GM21723 (cell line): Measurements from ENCODE around the gene FZD1.

Source experiments
- ATAC-seq: cut with Tn5 transposase; IDR thresholded peaks from one replicate; pipeline ENCODE4 v1.9.1; 2021; ENCODE audit warnings: mild to moderate bottlenecking, moderate library complexity; ENCODE audit not compliant: unreplicated experiment

FZD1 gene

GRCh38 chr7:91264046-91264923 is at the start of gene FZD1:
FZD1 (plus strand) TSS chr7:91264433; CDS start chr7:91264881, 448 bp downstream.
- ATAC-seq = peak; percentile 92

GRCh38 chr7:91226411-91226810 is 37.8 kb upstream of the FZD1 start:
- ATAC-seq = no peak

- no peak for ATAC-seq
These were observed 35.9 kb upstream of the FZD1 start for GRCh38 chr7:91228327-91228726.

GRCh38 chr7:91228927-91229558 is 35.2 kb upstream of the FZD1 start:
- ATAC-seq = no peak

GRCh38 chr7:91230100-91230499 is 34.1 kb upstream of the FZD1 start:
- no peak for ATAC-seq

- no peak for ATAC-seq
These were observed 33.7 kb upstream of the FZD1 start for GRCh38 chr7:91230503-91230902.

- no peak for ATAC-seq
These were observed 31.0 kb upstream of the FZD1 start for GRCh38 chr7:91233212-91233611.

- ATAC-seq = no peak
These were observed 28.9 kb upstream of the FZD1 start for GRCh38 chr7:91235211-91235832.

GRCh38 chr7:91239171-91239604 is 25.0 kb upstream of the FZD1 start:
- no peak for ATAC-seq

- no peak for ATAC-seq
These were observed 24.5 kb upstream of the FZD1 start for GRCh38 chr7:91239772-91240171.

GRCh38 chr7:91240376-91240941 is 23.8 kb upstream of the FZD1 start:
- no peak for ATAC-seq

- no peak for ATAC-seq
These were observed 22.0 kb upstream of the FZD1 start for GRCh38 chr7:91242097-91242844.

- no peak for ATAC-seq
These were observed 20.5 kb upstream of the FZD1 start for GRCh38 chr7:91243591-91244301.

- ATAC-seq = no peak
These were observed 16.7 kb upstream of the FZD1 start for GRCh38 chr7:91247500-91247899.

- no peak for ATAC-seq
These were observed 15.2 kb upstream of the FZD1 start for GRCh38 chr7:91248996-91249395.

- ATAC-seq = no peak
These were observed 14.6 kb upstream of the FZD1 start for GRCh38 chr7:91249506-91250233.

GRCh38 chr7:91250706-91251105 is 13.5 kb upstream of the FZD1 start:
- no peak for ATAC-seq

- ATAC-seq = no peak
These were observed 12.4 kb upstream of the FZD1 start for GRCh38 chr7:91251877-91252276.

GRCh38 chr7:91263384-91264045 is 718 bp upstream of the FZD1 start:
- ATAC-seq = no peak
